Measurements from ENCODE around the gene IL3RA. TPM values are rescaled to one million over a fixed set of nuclear protein-coding genes. Genes with fewer than 3 reads are reported as not detected.

Gene IL3RA
- total and polyA plus RNA-seq, 4 donors = 0.33 to 1.7 (median 1.0) TPM

DNA sequence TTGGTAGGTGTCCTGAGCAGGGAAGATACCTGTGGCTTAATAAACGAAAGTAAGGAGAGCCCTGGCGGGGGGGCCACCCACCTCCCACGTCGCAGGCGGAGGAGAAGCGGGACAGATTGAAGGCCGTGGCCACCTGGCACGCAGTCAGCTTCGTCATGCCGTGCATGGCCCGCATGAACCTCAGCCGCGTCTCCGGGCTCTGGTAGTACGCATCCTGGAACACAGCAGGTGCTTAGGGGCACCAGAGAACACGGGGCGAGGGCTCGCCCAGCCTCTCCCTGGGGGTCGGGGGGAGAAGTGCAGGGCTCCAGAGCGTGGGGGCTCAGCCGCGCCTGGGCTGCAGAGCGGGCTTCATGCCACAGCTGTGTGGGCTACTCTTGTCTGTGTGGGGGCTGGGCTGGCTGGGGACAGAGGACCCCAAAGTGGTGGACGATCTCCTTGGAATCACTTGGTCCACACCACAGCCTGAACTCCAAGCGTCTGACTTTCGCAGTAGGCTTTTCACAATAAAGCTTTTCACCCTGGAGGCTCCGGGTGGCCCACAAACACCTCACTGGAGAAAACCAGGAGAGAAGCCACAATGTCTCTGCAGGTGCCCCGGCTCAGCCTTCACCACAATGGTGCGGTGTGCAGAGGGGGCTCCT is 82.4 kb downstream of the IL3RA start:
- Histone ChIP-seq H3K4me3 (ENCODE audit: low read depth in 1 of 3, low read length in 3 of 3) (no peak overlapping the region), H3K9me3 (ENCODE audit: control insufficient read depth in 4 of 4, low read length in 3 of 4) (peaks cover 1 to 8% (median 7%) of the 10 kb centered on the region in 4 donors), H3K36me3 (ENCODE audit: control insufficient read depth in 4 of 4, insufficient read depth in 3 of 4, low read depth in 1 of 4, low read length in 3 of 4) (peaks cover 4 to 41% (median 18%) of the 10 kb centered on the region in 4 donors), H3K27ac (ENCODE audit: low read depth in 1 of 2, low read length in 2 of 2) (no peak overlapping the region), H3K4me1 (ENCODE audit: control insufficient read depth in 4 of 4, insufficient read depth in 4 of 4, low read length in 3 of 4) (no peaks in the 10 kb centered on the region), H3K9ac (ENCODE audit: low read depth in 1 of 2, low read length in 2 of 2) (no peak overlapping the region), H3K27me3 (ENCODE audit: control insufficient read depth in 4 of 4, insufficient read depth in 4 of 4, low read length in 3 of 4) (no peaks in the 10 kb centered on the region)
- 93% methylated on average over 29 of the region's 29 CpGs for WGBS
- TF ChIP-seq, protein P1, sequence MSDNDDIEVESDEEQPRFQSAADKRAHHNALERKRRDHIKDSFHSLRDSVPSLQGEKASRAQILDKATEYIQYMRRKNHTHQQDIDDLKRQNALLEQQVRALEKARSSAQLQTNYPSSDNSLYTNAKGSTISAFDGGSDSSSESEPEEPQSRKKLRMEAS (IDR thresholded peaks at IDR 0.05) = no peak
- TF ChIP-seq JUND (IDR thresholded peaks at IDR 0.05) = no peak
- TF ChIP-seq HNF4G (IDR thresholded peaks at IDR 0.05) = no peak
- TF ChIP-seq, protein P2, sequence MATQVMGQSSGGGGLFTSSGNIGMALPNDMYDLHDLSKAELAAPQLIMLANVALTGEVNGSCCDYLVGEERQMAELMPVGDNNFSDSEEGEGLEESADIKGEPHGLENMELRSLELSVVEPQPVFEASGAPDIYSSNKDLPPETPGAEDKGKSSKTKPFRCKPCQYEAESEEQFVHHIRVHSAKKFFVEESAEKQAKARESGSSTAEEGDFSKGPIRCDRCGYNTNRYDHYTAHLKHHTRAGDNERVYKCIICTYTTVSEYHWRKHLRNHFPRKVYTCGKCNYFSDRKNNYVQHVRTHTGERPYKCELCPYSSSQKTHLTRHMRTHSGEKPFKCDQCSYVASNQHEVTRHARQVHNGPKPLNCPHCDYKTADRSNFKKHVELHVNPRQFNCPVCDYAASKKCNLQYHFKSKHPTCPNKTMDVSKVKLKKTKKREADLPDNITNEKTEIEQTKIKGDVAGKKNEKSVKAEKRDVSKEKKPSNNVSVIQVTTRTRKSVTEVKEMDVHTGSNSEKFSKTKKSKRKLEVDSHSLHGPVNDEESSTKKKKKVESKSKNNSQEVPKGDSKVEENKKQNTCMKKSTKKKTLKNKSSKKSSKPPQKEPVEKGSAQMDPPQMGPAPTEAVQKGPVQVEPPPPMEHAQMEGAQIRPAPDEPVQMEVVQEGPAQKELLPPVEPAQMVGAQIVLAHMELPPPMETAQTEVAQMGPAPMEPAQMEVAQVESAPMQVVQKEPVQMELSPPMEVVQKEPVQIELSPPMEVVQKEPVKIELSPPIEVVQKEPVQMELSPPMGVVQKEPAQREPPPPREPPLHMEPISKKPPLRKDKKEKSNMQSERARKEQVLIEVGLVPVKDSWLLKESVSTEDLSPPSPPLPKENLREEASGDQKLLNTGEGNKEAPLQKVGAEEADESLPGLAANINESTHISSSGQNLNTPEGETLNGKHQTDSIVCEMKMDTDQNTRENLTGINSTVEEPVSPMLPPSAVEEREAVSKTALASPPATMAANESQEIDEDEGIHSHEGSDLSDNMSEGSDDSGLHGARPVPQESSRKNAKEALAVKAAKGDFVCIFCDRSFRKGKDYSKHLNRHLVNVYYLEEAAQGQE (IDR thresholded peaks at IDR 0.05) = no peak
- TF ChIP-seq FOXA2 (IDR thresholded peaks at IDR 0.05) = no peak
- no peak for TF ChIP-seq EGR1 (IDR thresholded peaks at IDR 0.05; ENCODE audit: low read depth in 2 of 2)
- TF ChIP-seq, protein P3, sequence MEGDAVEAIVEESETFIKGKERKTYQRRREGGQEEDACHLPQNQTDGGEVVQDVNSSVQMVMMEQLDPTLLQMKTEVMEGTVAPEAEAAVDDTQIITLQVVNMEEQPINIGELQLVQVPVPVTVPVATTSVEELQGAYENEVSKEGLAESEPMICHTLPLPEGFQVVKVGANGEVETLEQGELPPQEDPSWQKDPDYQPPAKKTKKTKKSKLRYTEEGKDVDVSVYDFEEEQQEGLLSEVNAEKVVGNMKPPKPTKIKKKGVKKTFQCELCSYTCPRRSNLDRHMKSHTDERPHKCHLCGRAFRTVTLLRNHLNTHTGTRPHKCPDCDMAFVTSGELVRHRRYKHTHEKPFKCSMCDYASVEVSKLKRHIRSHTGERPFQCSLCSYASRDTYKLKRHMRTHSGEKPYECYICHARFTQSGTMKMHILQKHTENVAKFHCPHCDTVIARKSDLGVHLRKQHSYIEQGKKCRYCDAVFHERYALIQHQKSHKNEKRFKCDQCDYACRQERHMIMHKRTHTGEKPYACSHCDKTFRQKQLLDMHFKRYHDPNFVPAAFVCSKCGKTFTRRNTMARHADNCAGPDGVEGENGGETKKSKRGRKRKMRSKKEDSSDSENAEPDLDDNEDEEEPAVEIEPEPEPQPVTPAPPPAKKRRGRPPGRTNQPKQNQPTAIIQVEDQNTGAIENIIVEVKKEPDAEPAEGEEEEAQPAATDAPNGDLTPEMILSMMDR (IDR thresholded peaks at IDR 0.05; ENCODE audit: low read depth, low read length, missing input control) = no peak
- no peak for TF ChIP-seq SP1 (IDR thresholded peaks at IDR 0.05)
- no peak for DNase-seq (ENCODE audit: low spot score)

DNA sequence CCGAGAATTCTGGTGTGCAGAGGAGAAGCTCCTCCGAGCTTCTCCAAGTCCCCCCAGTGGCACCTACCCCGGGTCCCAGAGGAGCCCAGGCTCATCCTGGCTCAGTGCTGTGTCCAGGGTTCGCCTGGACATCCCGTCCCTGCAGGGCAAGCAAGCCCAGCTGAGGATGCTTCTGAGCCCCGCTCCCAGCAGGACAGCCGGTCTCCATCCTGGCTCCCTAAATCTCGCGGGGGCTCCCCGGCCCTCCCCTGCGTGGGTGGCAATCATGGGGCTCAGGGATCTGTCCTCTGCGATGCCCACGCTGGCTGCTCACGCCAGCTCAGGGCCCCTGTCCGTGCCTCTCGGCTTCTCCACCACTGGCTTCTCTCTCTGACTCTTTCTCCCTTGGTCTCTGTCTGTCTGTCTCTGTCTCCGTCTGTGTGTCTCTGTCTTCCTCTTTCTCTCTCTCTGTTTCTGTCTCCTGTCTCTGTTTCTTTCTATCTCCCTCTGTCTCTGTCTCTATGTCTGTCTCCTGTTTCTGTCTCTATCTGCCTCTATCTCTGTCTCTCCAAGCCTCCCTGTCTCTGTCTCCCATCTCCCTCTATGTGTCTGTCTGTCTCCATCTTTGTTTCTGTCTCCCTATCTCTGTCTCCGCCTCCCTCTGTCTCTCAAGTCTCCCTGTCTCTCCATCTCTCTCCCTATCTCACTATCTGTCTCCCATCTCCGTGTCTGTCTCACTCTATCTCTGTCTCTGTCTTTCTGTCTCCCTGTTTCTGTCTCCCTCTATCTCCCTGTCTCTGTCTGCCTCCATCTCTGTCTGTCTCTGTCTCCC is 83.2 kb downstream of the IL3RA start:
- Histone ChIP-seq H3K9me3 (ENCODE audit: control insufficient read depth in 4 of 4, low read length in 3 of 4) (peaks cover 1 to 8% (median 7%) of the 10 kb centered on the region in 4 donors), H3K27ac (ENCODE audit: low read depth in 1 of 2, low read length in 2 of 2) (no peak overlapping the region), H3K27me3 (ENCODE audit: control insufficient read depth in 4 of 4, insufficient read depth in 4 of 4, low read length in 3 of 4) (no peaks in the 10 kb centered on the region), H3K4me1 (ENCODE audit: control insufficient read depth in 4 of 4, insufficient read depth in 4 of 4, low read length in 3 of 4) (no peaks in the 10 kb centered on the region), H3K4me3 (ENCODE audit: low read depth in 1 of 3, low read length in 3 of 3) (no peak overlapping the region), H3K9ac (ENCODE audit: low read depth in 1 of 2, low read length in 2 of 2) (no peak overlapping the region), H3K36me3 (ENCODE audit: control insufficient read depth in 4 of 4, insufficient read depth in 3 of 4, low read depth in 1 of 4, low read length in 3 of 4) (peaks cover 0 to 39% (median 16%) of the 10 kb centered on the region in 4 donors)
- 86% methylated on average over 19 of the region's 19 CpGs for WGBS
- DNase-seq (ENCODE audit: low spot score) = no peak
- no peak for TF ChIP-seq EGR1 (IDR thresholded peaks at IDR 0.05; ENCODE audit: low read depth in 2 of 2)
- TF ChIP-seq, protein P4, sequence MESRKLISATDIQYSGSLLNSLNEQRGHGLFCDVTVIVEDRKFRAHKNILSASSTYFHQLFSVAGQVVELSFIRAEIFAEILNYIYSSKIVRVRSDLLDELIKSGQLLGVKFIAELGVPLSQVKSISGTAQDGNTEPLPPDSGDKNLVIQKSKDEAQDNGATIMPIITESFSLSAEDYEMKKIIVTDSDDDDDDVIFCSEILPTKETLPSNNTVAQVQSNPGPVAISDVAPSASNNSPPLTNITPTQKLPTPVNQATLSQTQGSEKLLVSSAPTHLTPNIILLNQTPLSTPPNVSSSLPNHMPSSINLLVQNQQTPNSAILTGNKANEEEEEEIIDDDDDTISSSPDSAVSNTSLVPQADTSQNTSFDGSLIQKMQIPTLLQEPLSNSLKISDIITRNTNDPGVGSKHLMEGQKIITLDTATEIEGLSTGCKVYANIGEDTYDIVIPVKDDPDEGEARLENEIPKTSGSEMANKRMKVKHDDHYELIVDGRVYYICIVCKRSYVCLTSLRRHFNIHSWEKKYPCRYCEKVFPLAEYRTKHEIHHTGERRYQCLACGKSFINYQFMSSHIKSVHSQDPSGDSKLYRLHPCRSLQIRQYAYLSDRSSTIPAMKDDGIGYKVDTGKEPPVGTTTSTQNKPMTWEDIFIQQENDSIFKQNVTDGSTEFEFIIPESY (IDR thresholded peaks at IDR 0.05) = no peak
- TF ChIP-seq FOXA2 (IDR thresholded peaks at IDR 0.05) = no peak
- no peak for TF ChIP-seq HNF4A (conservative IDR thresholded peaks at IDR 0.05)
- no peak for TF ChIP-seq YY1 (IDR thresholded peaks at IDR 0.05)
- TF ChIP-seq, protein P1 (IDR thresholded peaks at IDR 0.05) = no peak
- TF ChIP-seq, protein P5, sequence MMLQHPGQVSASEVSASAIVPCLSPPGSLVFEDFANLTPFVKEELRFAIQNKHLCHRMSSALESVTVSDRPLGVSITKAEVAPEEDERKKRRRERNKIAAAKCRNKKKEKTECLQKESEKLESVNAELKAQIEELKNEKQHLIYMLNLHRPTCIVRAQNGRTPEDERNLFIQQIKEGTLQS (IDR thresholded peaks at IDR 0.05) = no peak
- TF ChIP-seq NR2F2 (IDR thresholded peaks at IDR 0.05) = no peak
- TF ChIP-seq, protein P2 (IDR thresholded peaks at IDR 0.05) = no peak
- TF ChIP-seq, protein P3 (IDR thresholded peaks at IDR 0.05; ENCODE audit: low read depth, low read length, missing input control) = no peak
- no peak for TF ChIP-seq HNF4G (IDR thresholded peaks at IDR 0.05)
- TF ChIP-seq GABPA (IDR thresholded peaks at IDR 0.05 in 1 of 2, conservative IDR thresholded peaks at IDR 0.05 in 1 of 2) = no peak
